ENCODE results near the gene ATP2B3.

The ATP2B3 gene

GRCh38 chrX:153573984-153574383 lies 56.5 kb downstream of the ATP2B3 start:
- DNase-seq (ENCODE audit: insufficient read length, low spot score), result peak; percentile 42
- FAIRE-seq, result no peak
- no peak for TF ChIP-seq SPI1 (IDR thresholded peaks at IDR 0.05; ENCODE audit: low read depth, low read length)
- no peak for TF ChIP-seq POLR2A (IDR thresholded peaks at IDR 0.05; ENCODE audit: low read depth, low read length)
- TF ChIP-seq TAF1 (IDR thresholded peaks at IDR 0.05; ENCODE audit: low read depth, low read length), result no peak
- TF ChIP-seq POU2F2 (IDR thresholded peaks at IDR 0.05; ENCODE audit: low read depth, low read length), result no peak
- no peak for TF ChIP-seq PAX5 (IDR thresholded peaks at IDR 0.05; ENCODE audit: insufficient read depth, low read length, severe bottlenecking)
- no peak for TF ChIP-seq POLR2AphosphoS5 (IDR thresholded peaks at IDR 0.05; ENCODE audit: low read depth, low read length)

- FAIRE-seq (no peak), DNase-seq (ENCODE audit: insufficient read length, low spot score) (no peak)
- TF ChIP-seq POLR2A (IDR thresholded peaks at IDR 0.05; ENCODE audit: low read depth, low read length) (no peak), POU2F2 (IDR thresholded peaks at IDR 0.05; ENCODE audit: low read depth, low read length) (no peak), POLR2AphosphoS5 (IDR thresholded peaks at IDR 0.05; ENCODE audit: low read depth, low read length) (no peak), PAX5 (IDR thresholded peaks at IDR 0.05; ENCODE audit: insufficient read depth, low read length, severe bottlenecking) (no peak), SPI1 (IDR thresholded peaks at IDR 0.05; ENCODE audit: low read depth, low read length) (no peak), TAF1 (IDR thresholded peaks at IDR 0.05; ENCODE audit: low read depth, low read length) (no peak)
Measured at GRCh38 chrX:153576239-153576870, 58.9 kb downstream of the ATP2B3 start.

GRCh38 chrX:153576961-153577360 lies 59.5 kb downstream of the ATP2B3 start:
- DNase-seq (ENCODE audit: insufficient read length, low spot score) (no peak), FAIRE-seq (no peak)
- TF ChIP-seq POU2F2 (IDR thresholded peaks at IDR 0.05; ENCODE audit: low read depth, low read length), result no peak
- TF ChIP-seq TAF1 (IDR thresholded peaks at IDR 0.05; ENCODE audit: low read depth, low read length), result no peak
- TF ChIP-seq POLR2A (IDR thresholded peaks at IDR 0.05; ENCODE audit: low read depth, low read length), result no peak
- TF ChIP-seq PAX5 (IDR thresholded peaks at IDR 0.05; ENCODE audit: insufficient read depth, low read length, severe bottlenecking), result no peak
- TF ChIP-seq SPI1 (IDR thresholded peaks at IDR 0.05; ENCODE audit: low read depth, low read length), result no peak
- TF ChIP-seq POLR2AphosphoS5 (IDR thresholded peaks at IDR 0.05; ENCODE audit: low read depth, low read length), result no peak

GRCh38 chrX:153578200-153578835 lies 60.9 kb downstream of the ATP2B3 start:
- DNase-seq (ENCODE audit: insufficient read length, low spot score) (no peak), FAIRE-seq (no peak)

GRCh38 chrX:153578889-153579288 lies 61.4 kb downstream of the ATP2B3 start:
- no peak for TF ChIP-seq TAF1 (IDR thresholded peaks at IDR 0.05; ENCODE audit: low read depth, low read length)
- no peak for TF ChIP-seq PAX5 (IDR thresholded peaks at IDR 0.05; ENCODE audit: insufficient read depth, low read length, severe bottlenecking)
- TF ChIP-seq SPI1 (IDR thresholded peaks at IDR 0.05; ENCODE audit: low read depth, low read length), result no peak
- TF ChIP-seq POLR2A (IDR thresholded peaks at IDR 0.05; ENCODE audit: low read depth, low read length), result no peak
- TF ChIP-seq POLR2AphosphoS5 (IDR thresholded peaks at IDR 0.05; ENCODE audit: low read depth, low read length), result no peak
- TF ChIP-seq POU2F2 (IDR thresholded peaks at IDR 0.05; ENCODE audit: low read depth, low read length), result no peak
- FAIRE-seq, result no peak
- no peak for DNase-seq (ENCODE audit: insufficient read length, low spot score)

More at GRCh38 chrX:153578200-153578835, 60.9 kb downstream of the ATP2B3 start:
- no peak for TF ChIP-seq TAF1 (IDR thresholded peaks at IDR 0.05; ENCODE audit: low read depth, low read length)
- no peak for TF ChIP-seq POU2F2 (IDR thresholded peaks at IDR 0.05; ENCODE audit: low read depth, low read length)
- no peak for TF ChIP-seq POLR2AphosphoS5 (IDR thresholded peaks at IDR 0.05; ENCODE audit: low read depth, low read length)
- no peak for TF ChIP-seq SPI1 (IDR thresholded peaks at IDR 0.05; ENCODE audit: low read depth, low read length)
- no peak for TF ChIP-seq PAX5 (IDR thresholded peaks at IDR 0.05; ENCODE audit: insufficient read depth, low read length, severe bottlenecking)
- TF ChIP-seq POLR2A (IDR thresholded peaks at IDR 0.05; ENCODE audit: low read depth, low read length), result no peak

GRCh38 chrX:153580700-153581386 lies 63.4 kb downstream of the ATP2B3 start:
- DNase-seq (ENCODE audit: insufficient read length, low spot score) (no peak), FAIRE-seq (no peak)

GRCh38 chrX:153582896-153583295 lies 65.5 kb downstream of the ATP2B3 start:
- DNase-seq (ENCODE audit: insufficient read length, low spot score) (peak; percentile 86), FAIRE-seq (peak; percentile 98)
- TF ChIP-seq POU2F2 (IDR thresholded peaks at IDR 0.05; ENCODE audit: low read depth, low read length) (peak; percentile 64; the same call in 1 of the 2 replicates), TAF1 (IDR thresholded peaks at IDR 0.05; ENCODE audit: low read depth, low read length) (no peak), POLR2A (IDR thresholded peaks at IDR 0.05; ENCODE audit: low read depth, low read length) (no peak), PAX5 (IDR thresholded peaks at IDR 0.05; ENCODE audit: insufficient read depth, low read length, severe bottlenecking) (no peak), POLR2AphosphoS5 (IDR thresholded peaks at IDR 0.05; ENCODE audit: low read depth, low read length) (no peak)

More at GRCh38 chrX:153580700-153581386, 63.4 kb downstream of the ATP2B3 start:
- TF ChIP-seq SPI1 (IDR thresholded peaks at IDR 0.05; ENCODE audit: low read depth, low read length) (no peak), PAX5 (IDR thresholded peaks at IDR 0.05; ENCODE audit: insufficient read depth, low read length, severe bottlenecking) (no peak), POLR2AphosphoS5 (IDR thresholded peaks at IDR 0.05; ENCODE audit: low read depth, low read length) (no peak), POLR2A (IDR thresholded peaks at IDR 0.05; ENCODE audit: low read depth, low read length) (no peak), TAF1 (IDR thresholded peaks at IDR 0.05; ENCODE audit: low read depth, low read length) (no peak)

GRCh38 chrX:153583433-153583832 lies 66.0 kb downstream of the ATP2B3 start:
- no peak for DNase-seq (ENCODE audit: insufficient read length, low spot score)
- TF ChIP-seq POU2F2 (IDR thresholded peaks at IDR 0.05; ENCODE audit: low read depth, low read length), result no peak
- TF ChIP-seq TAF1 (IDR thresholded peaks at IDR 0.05; ENCODE audit: low read depth, low read length), result no peak
- no peak for TF ChIP-seq POLR2A (IDR thresholded peaks at IDR 0.05; ENCODE audit: low read depth, low read length)
- no peak for TF ChIP-seq PAX5 (IDR thresholded peaks at IDR 0.05; ENCODE audit: insufficient read depth, low read length, severe bottlenecking)
- no peak for TF ChIP-seq SPI1 (IDR thresholded peaks at IDR 0.05; ENCODE audit: low read depth, low read length)
- no peak for TF ChIP-seq POLR2AphosphoS5 (IDR thresholded peaks at IDR 0.05; ENCODE audit: low read depth, low read length)
- FAIRE-seq, result peak; percentile 35

- no peak for DNase-seq (ENCODE audit: insufficient read length, low spot score)
- TF ChIP-seq POLR2AphosphoS5 (IDR thresholded peaks at IDR 0.05; ENCODE audit: low read depth, low read length) (no peak), POU2F2 (IDR thresholded peaks at IDR 0.05; ENCODE audit: low read depth, low read length) (no peak), POLR2A (IDR thresholded peaks at IDR 0.05; ENCODE audit: low read depth, low read length) (no peak), PAX5 (IDR thresholded peaks at IDR 0.05; ENCODE audit: insufficient read depth, low read length, severe bottlenecking) (no peak), SPI1 (IDR thresholded peaks at IDR 0.05; ENCODE audit: low read depth, low read length) (no peak), TAF1 (IDR thresholded peaks at IDR 0.05; ENCODE audit: low read depth, low read length) (no peak)
- FAIRE-seq, result no peak
Measured at GRCh38 chrX:153585827-153586226, 68.4 kb downstream of the ATP2B3 start.
